Adrenal gland (tissue), 12 donors: ENCODE results near the gene TRIM10. TPM values are rescaled to one million over a fixed set of nuclear protein-coding genes. Genes with fewer than 3 reads are reported as not detected.

Experiments
- DNase-seq, 7 donors: peaks; one replicate each; pipeline ENCODE4 v3.0.0-alpha.2; 2019 to 2020
- H3K27ac ChIP-seq, 5 donors: fragments of 200-600 bp; sonication (generic) in 4 of 5; 1 replicate in 3 of 5; 2 replicates in 2 of 5; pipeline versions ENCODE4 v1.5.1 to v1.8.0; 2016 to 2020; ENCODE audit warnings: mild to moderate bottlenecking in 1 of 5
- H3K27me3 ChIP-seq: fragments of 200-600 bp; 2 replicates; pipeline ENCODE4 v1.8.0; 2021
- H3K36me3 ChIP-seq, 2 donors: fragments of 200-600 bp; replicated peaks in 1 of 2; 1 replicate in 1 of 2; 2 replicates in 1 of 2; pipeline versions ENCODE4 v1.5.1 to v1.8.0; 2018 to 2022
- H3K4me1 ChIP-seq, 2 donors: fragments of 200-600 bp; replicated peaks in 1 of 2; 1 replicate in 1 of 2; 2 replicates in 1 of 2; pipeline versions ENCODE4 v1.5.1 to v1.8.0; 2018 to 2021
- H3K4me3 ChIP-seq, 4 donors: fragments of 200-600 bp; sonication (generic) in 3 of 4; one replicate each; pipeline ENCODE4 v1.5.1; 2016 to 2018
- H3K9me3 ChIP-seq, 3 donors: fragments of 200-600 bp; sonication (generic) in 1 of 3; replicated peaks in 1 of 3; 1 replicate in 2 of 3; 2 replicates in 1 of 3; pipeline versions ENCODE4 v1.5.1 to v1.8.0; 2016 to 2021
- POLR2A ChIP-seq, 2 donors: fragments of 450-650 bp; IDR thresholded peaks; one replicate each; pipeline ENCODE4 v1.6.1; 2017; ENCODE audit warnings: antibody characterized with exemption in 2 of 2, mild to moderate bottlenecking in 2 of 2, moderate library complexity in 1 of 2
- WGBS, 4 donors: extraction: QIAGEN DNeasy Blood & Tissue Kit in 2 of 4; methylation state at CpG; one replicate each; pipeline versions ENCODE4 v1.1.5 to v1.1.7; 2013 to 2017; 5-methylcytosine and 5-hydroxymethylcytosine counted together
- intact Hi-C, 2 donors: fragments of 100-400 bp; cut with DNase I; formaldehyde crosslinking; loops; one replicate each; pipeline versions ENCODE4 v1.14.1 to v1.15.0; 2022 to 2023
- polyA plus RNA-seq, 3 donors: library from polyadenylated mRNA; stranded (reverse); fragments of 200-250 nt in 2 of 3; fragments of 350-450 nt in 1 of 3; fragmentation: Illumina TruSeq in 1 of 3; extraction: RNeasy Lipid Tissue Mini Kit (QIAGEN cat#74804) in 1 of 3; gene quantifications; one replicate each; pipeline ENCODE4 v1.2.3, GENCODE V29; 2013 to 2014
- total RNA-seq, 9 donors: library from RNA; depleted of rRNA in 4 of 9; stranded (reverse); fragments of >200 nt in 4 of 9; fragments of 120-200 nt in 1 of 9; fragmentation: NEBNext Ultra II Directional in 1 of 9; extraction: Animal tissue kit (Norgen Biotek cat#: 25700) in 1 of 9; gene quantifications; one replicate each; pipeline versions ENCODE4 v1.1.0 to v1.2.4, GENCODE V29; 2013 to 2023
- TF ChIP-seq, protein P1 (sequence below), 6 experiments: fragments of 450-650 bp in 4 of 6; fragments of 200-600 bp in 2 of 6; sonication (generic) in 1 of 6; IDR thresholded peaks; 1 replicate in 5 of 6; 2 replicates in 1 of 6; pipeline versions ENCODE4 v1.5.1 to v1.8.0; 2016 to 2021; ENCODE audit warnings: antibody characterized with exemption in 6 of 6, mild to moderate bottlenecking in 2 of 6, moderate library complexity in 1 of 6
- donor health status: healthy with polysubstance abuse.
- donor health status: Bipolar disorder and iron deficiency.
- donor health status: DM: yes; HTN: yes; CAD: no.
- donor health status: DM: no; HTN: no; CAD: no.
- donor health status: DM: no; HTN: no; CAD: no.
- donor health status: DM: yes; HTN: yes; CAD: no.

Gene TRIM10
- total and polyA plus RNA-seq, 12 donors = 0.67 TPM; not detected in 11

DNA sequence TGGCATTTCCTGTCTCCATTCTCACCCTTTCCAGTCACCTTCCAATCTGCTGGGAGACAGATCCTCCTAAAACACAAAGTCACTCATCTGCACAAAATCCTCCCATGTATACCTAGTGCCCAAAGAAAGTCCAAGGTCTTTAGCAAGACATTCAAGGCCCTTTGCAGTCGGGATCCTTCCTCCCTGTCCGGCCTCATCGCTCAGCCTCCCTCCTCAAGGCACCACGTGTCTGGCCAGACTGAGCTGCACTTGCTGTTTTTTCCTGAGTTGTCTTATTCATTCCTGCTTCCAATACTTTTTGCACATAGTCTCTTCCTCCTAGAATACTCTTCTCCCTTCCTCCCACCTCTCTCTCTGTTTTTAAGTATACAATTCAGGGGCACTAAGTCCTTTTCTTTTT is 3.7 kb upstream of the TRIM10 start:
- H3K4me1 ChIP-seq = no peaks in the 10 kb centered on the region
- TF ChIP-seq POLR2A (IDR thresholded peaks at IDR 0.05) = no peak
- TF ChIP-seq, protein P1, sequence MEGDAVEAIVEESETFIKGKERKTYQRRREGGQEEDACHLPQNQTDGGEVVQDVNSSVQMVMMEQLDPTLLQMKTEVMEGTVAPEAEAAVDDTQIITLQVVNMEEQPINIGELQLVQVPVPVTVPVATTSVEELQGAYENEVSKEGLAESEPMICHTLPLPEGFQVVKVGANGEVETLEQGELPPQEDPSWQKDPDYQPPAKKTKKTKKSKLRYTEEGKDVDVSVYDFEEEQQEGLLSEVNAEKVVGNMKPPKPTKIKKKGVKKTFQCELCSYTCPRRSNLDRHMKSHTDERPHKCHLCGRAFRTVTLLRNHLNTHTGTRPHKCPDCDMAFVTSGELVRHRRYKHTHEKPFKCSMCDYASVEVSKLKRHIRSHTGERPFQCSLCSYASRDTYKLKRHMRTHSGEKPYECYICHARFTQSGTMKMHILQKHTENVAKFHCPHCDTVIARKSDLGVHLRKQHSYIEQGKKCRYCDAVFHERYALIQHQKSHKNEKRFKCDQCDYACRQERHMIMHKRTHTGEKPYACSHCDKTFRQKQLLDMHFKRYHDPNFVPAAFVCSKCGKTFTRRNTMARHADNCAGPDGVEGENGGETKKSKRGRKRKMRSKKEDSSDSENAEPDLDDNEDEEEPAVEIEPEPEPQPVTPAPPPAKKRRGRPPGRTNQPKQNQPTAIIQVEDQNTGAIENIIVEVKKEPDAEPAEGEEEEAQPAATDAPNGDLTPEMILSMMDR (IDR thresholded peaks at IDR 0.05) = no peak
- WGBS, 4 donors = 69 to 74% (median 71%) methylated on average over 4 of the region's 4 CpGs
- intact Hi-C loops = no loop called here
- H3K36me3 ChIP-seq = no peaks in the 10 kb centered on the region
- no peaks in the 10 kb centered on the region for H3K9me3 ChIP-seq
- no peak for DNase-seq
- H3K4me3 ChIP-seq = no peak overlapping the region
- H3K27ac ChIP-seq = no peak overlapping the region
- H3K27me3 ChIP-seq = peaks cover 6% of the 10 kb centered on the region

DNA sequence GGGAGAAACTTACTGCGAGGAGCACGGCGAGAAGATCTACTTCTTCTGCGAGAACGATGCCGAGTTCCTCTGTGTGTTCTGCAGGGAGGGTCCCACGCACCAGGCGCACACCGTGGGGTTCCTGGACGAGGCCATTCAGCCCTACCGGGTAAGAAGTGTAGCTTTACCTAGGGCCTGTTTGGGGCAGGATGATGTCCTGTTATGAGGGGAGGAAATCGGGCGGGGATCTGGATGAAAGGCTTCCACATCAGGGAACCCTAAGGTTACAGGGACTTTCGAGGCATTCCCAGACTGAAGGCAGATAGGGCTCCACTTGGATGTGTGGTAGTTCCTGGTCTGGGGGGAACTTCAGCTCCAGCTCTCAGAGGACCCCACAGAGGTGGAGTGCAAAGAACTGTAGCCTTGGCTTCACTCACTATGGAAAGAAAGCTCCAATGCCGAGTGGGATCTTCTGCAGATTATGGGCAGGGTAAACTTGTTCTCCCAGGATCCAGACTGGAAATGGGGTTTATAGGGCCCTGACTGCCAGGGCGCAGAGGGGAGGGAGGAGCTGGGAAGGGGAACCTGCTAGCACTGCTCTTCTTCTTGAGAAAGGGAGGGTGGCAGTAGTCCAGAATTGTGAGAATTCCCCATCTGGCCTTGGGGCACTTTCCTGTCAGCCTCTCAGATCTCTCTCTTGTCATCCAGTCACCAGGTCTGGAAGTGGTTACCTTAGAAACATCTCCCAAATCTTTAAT is 3.1 kb upstream of the TRIM10 start:
- Histone ChIP-seq H3K4me3 (no peak overlapping the region), H3K27ac (no peak overlapping the region), H3K9me3 (no peaks in the 10 kb centered on the region), H3K27me3 (peaks cover 8% of the 10 kb centered on the region), H3K36me3 (no peaks in the 10 kb centered on the region), H3K4me1 (no peaks in the 10 kb centered on the region)
- TF ChIP-seq, protein P1 (IDR thresholded peaks at IDR 0.05) = no peak
- no peak for TF ChIP-seq POLR2A (IDR thresholded peaks at IDR 0.05)
- WGBS, 4 donors = 80 to 90% (median 86%) methylated on average over 13 to 16 of the region's 16 CpGs
- DNase-seq = no peak
- intact Hi-C loops = no loop called here

DNA sequence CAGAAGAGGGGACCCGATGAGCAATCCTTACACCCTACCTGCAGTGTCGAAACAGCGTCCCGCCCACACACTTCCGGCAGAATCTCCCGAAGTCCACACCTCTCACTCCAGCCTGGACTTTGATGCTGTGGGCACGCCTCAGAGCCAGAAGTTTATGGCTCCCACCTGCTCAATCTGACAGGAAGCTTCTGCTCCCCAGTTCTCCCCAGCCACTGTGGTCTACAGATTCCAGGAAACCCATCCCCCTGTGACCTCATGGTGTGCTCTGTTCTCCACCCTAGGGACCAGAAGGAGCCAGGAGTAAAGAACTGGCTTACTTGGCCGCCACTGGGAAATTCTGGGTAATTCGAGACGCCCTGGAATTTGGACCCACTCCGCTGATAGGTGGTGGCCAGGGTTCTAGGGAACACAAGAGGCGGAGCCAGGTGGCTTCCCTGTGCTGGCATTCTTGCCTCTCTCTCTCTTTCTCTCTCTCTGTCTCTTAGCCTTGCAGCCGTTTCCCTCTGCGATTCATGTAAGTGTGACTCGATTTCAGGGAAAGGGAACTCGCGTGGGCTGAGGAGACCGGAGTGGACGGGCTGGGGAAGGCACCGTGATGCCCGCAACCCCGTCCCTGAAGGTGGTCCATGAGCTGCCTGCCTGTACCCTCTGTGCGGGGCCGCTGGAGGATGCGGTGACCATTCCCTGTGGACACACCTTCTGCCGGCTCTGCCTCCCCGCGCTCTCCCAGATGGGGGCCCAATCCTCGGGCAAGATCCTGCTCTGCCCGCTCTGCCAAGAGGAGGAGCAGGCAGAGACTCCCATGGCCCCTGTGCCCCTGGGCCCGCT is 2.3 kb upstream of the TRIM10 start, which contains the start of gene TRIM15:
TRIM15 (plus strand) TSS at position 457 of the 828 bp plus-strand sequence; CDS start at position 596, 139 bp downstream.
- Histone ChIP-seq H3K4me1 (no peaks in the 10 kb centered on the region), H3K27ac (no peak within 1 kb of the TSS), H3K4me3 (no peak within 1 kb of the TSS), H3K9me3 (no peaks in the 10 kb centered on the region), H3K27me3 (peaks cover 8% of the 10 kb centered on the region), H3K36me3 (no peaks in the 10 kb centered on the region)
- WGBS, 4 donors = 71 to 86% (median 80%) methylated on average over 26 to 31 of the region's 31 CpGs
- DNase-seq = no peak
- intact Hi-C loops = no loop called here
- TF ChIP-seq, protein P1 (IDR thresholded peaks at IDR 0.05) = no peak
- no peak for TF ChIP-seq POLR2A (IDR thresholded peaks at IDR 0.05)

DNA sequence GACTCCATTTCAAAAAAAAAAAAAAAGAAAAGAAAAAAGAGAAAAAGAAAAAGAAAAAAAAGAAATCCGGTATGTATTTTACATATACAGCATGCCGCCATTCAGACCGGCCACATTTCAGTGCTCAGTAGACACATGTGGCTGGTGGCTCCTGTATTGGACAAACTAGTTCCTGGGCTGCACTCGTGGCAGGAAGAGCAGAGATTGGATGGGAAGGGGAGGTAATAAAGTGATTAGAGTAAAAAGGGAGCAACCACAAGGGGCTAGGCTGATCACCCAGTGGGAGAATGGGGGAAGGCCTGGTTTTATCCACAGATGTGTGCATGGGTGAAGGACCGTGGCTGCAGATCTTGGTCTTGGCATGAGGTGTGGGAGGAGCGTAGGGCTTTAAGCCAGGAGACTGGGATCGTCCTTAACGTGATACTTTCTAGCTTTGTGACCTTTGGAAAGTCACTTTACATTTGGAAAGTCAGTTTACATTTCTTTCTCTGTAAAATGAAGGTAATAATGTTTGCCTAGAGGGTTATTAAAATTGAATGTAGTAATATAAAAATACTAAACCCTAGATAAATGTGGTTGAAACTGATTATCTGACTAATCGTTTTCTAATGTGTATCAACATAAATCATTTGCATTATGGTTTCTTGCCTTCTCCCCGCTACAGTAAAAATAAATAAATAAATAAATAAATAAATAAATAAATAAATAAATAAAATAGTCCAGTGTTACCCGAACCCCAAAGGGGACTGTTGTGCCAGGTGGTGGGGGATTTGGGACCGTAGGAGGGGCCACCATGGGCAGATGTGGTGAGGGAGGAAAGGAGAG is 1.5 kb upstream of the TRIM10 start:
- no peak for DNase-seq
- 76 to 82% (median 78%) methylated on average over 12 of the region's 12 CpGs for WGBS, 4 donors
- TF ChIP-seq, protein P1 (IDR thresholded peaks at IDR 0.05) = no peak
- TF ChIP-seq POLR2A (IDR thresholded peaks at IDR 0.05) = no peak
- H3K4me3 ChIP-seq = no peak overlapping the region
- intact Hi-C loops = no loop called here
- no peak overlapping the region for H3K27ac ChIP-seq
- H3K36me3 ChIP-seq = no peaks in the 10 kb centered on the region
- H3K9me3 ChIP-seq = no peaks in the 10 kb centered on the region
- H3K27me3 ChIP-seq = peaks cover 8% of the 10 kb centered on the region
- no peaks in the 10 kb centered on the region for H3K4me1 ChIP-seq
